K562 (cell line): ENCODE results near the gene SYN1. TPM values are rescaled to one million over a fixed set of nuclear protein-coding genes. Genes with fewer than 3 reads are reported as not detected.
A peak's percentile ranks its signal among the peaks of the same experiment; 100 is the strongest.

ENCODE experiments used
- ATAC-seq: fragments of 200-7000 bp; cut with Tn5 transposase; 3 replicates; pipeline ENCODE4 v1.9.1; 2020; ENCODE audit warnings: moderate library complexity
- BruUV-seq: library from RNA; stranded (reverse); fragments of 400-500 nt; replicated peaks from 2 replicates; lab custom pipeline; 2021; lab: Mats Ljungman, UMichigan
- CTCF ChIA-PET: fragments of 300-600 bp; formaldehyde crosslinking; extraction: SDS; loops from one replicate; lab custom pipeline; 2021; ENCODE audit warnings: low intra/inter-chr PET ratio; lab: Yijun Ruan, JAX
- POLR2A ChIA-PET: fragments of 300-600, 350-650 bp; sonication (Branson Sonifier 250); formaldehyde crosslinking; extraction: SDS; loops from one replicate; lab custom pipeline; 2021; ENCODE audit warnings: antibody characterized with exemption, inconsistent platforms; lab: Yijun Ruan, JAX
- DNase-seq, 4 experiments: peaks; one replicate each; pipeline versions ENCODE4 v3.0.0 to v3.0.0-alpha.2; 2011 to 2018; ENCODE audit warnings: low spot score in 3 of 4, mixed read lengths in 3 of 4; ENCODE audit errors: extremely low read depth in 1 of 4
- FAIRE-seq: peaks from 2 replicates; lab custom pipeline; 2011; peaks lifted over from hg19 to GRCh38; lab: Jason Lieb, UNC
- H2AFZ ChIP-seq: 2 replicates; pipeline ENCODE4 v1.6.0; 2011; ENCODE audit warnings: low read depth, low read length, control low read depth, inconsistent platforms
- H3K27ac ChIP-seq: fragments of 200-600 bp; 3 replicates; pipeline ENCODE4 v1.8.0; 2011; ENCODE audit warnings: low read depth, mild to moderate bottlenecking, control low read depth, inconsistent platforms, low read length, moderate library complexity, mixed read lengths; ENCODE audit errors: extremely low read depth
- H3K27me3 ChIP-seq, 2 experiments: fragments of 300-600 bp in 1 of 2; 2 replicates in 1 of 2; 3 replicates in 1 of 2; pipeline versions ENCODE4 v1.6.0 to v1.8.0; 2011; ENCODE audit warnings: inconsistent platforms in 2 of 2, low read length in 2 of 2, mild to moderate bottlenecking in 1 of 2, mixed read lengths in 1 of 2, moderate library complexity in 1 of 2; ENCODE audit not compliant: control insufficient read depth in 2 of 2, insufficient read depth in 2 of 2
- H3K36me3 ChIP-seq: fragments of 300-600 bp; 3 replicates; pipeline ENCODE4 v1.8.0; 2011; ENCODE audit warnings: mild to moderate bottlenecking, low read length, inconsistent platforms; ENCODE audit not compliant: control insufficient read depth, insufficient read depth
- H3K4me1 ChIP-seq, 2 experiments: fragments of 200-600 bp in 1 of 2; replicated peaks in 1 of 2; 2 replicates in 1 of 2; 3 replicates in 1 of 2; pipeline versions ENCODE4 v1.5.1 to v1.8.0; 2011; ENCODE audit warnings: inconsistent platforms in 2 of 2, low read length in 2 of 2, mild to moderate bottlenecking in 1 of 2, mixed read lengths in 1 of 2, moderate library complexity in 1 of 2; ENCODE audit not compliant: control insufficient read depth in 2 of 2, insufficient read depth in 2 of 2
- H3K4me2 ChIP-seq: 2 replicates; pipeline ENCODE4 v1.6.1; 2011; ENCODE audit warnings: low read length, control low read depth, inconsistent platforms, mixed read lengths; ENCODE audit not compliant: insufficient read depth
- H3K4me3 ChIP-seq: fragments of 200-600 bp; sonication (generic), shearing (Covaris generic); 2 replicates; pipeline ENCODE4 v1.5.1; 2016; ENCODE audit warnings: control low read depth, inconsistent platforms
- H3K79me2 ChIP-seq: fragments of 200-600 bp; 3 replicates; pipeline ENCODE4 v1.8.0; 2011; ENCODE audit warnings: low read length, inconsistent platforms; ENCODE audit not compliant: control insufficient read depth, insufficient read depth
- H3K9ac ChIP-seq, 2 experiments: 2 replicates each; pipeline versions ENCODE4 v1.6.0 to v1.6.1; 2011; ENCODE audit warnings: low read depth in 2 of 2, low read length in 2 of 2, control low read depth in 1 of 2, inconsistent platforms in 1 of 2, mild to moderate bottlenecking in 1 of 2, mixed read lengths in 1 of 2; ENCODE audit not compliant: insufficient read depth in 1 of 2
- H3K9me1 ChIP-seq: one replicate; pipeline ENCODE4 v1.6.0; 2011; ENCODE audit warnings: inconsistent platforms, mild to moderate bottlenecking, low read length, moderate library complexity; ENCODE audit not compliant: control insufficient read depth, insufficient read depth
- H3K9me3 ChIP-seq: replicated peaks from 2 replicates; pipeline ENCODE4 v1.5.1; 2011; ENCODE audit warnings: low read depth, low read length, inconsistent platforms; ENCODE audit not compliant: control insufficient read depth, insufficient read depth
- H4K20me1 ChIP-seq: replicated peaks from 2 replicates; pipeline ENCODE4 v1.6.1; 2011; ENCODE audit warnings: low read length, inconsistent platforms, mixed read lengths; ENCODE audit not compliant: control insufficient read depth, insufficient read depth
- CEBPB ChIP-seq: fragments of 450-650 bp; IDR thresholded peaks from 2 replicates; pipeline ENCODE4 v1.6.1; 2016; ENCODE audit warnings: missing genetic modification characterization, missing compliant biosample characterization
- CEBPG ChIP-seq, 3 experiments: fragments of 200-800 bp in 1 of 3; sonication (Bioruptor generic) in 1 of 3; sonication (generic) in 1 of 3; formaldehyde crosslinking in 1 of 3; IDR thresholded peaks in 2 of 3; conservative IDR thresholded peaks in 1 of 3; 2 replicates each; pipeline versions ENCODE4 v1.6.1 to v1.8.0; 2016 to 2022; ENCODE audit warnings: missing compliant biosample characterization in 2 of 3, missing genetic modification characterization in 2 of 3, mild to moderate bottlenecking in 1 of 3, missing genetic modification reagents in 1 of 3
- ZNF134 ChIP-seq: fragments of 250-450 bp; sonication (Bioruptor Pico); conservative IDR thresholded peaks from 2 replicates; pipeline ENCODE4 v1.4.0; 2020
- ZNF143 ChIP-seq: sonication (generic); formaldehyde crosslinking; IDR thresholded peaks from 2 replicates; pipeline ENCODE4 v1.9.0; 2022; ENCODE audit warnings: mild to moderate bottlenecking, missing genetic modification reagents
- WGBS: fragments of 100-300 bp; shearing (Covaris generic); methylation state at CpG from one replicate; pipeline ENCODE4 v1.1.6; 2016; ENCODE audit warnings: low coverage, mixed read lengths; ENCODE audit not compliant: insufficient coverage; ENCODE audit errors: missing lambda C conversion rate; 5-methylcytosine and 5-hydroxymethylcytosine counted together
- in situ Hi-C: fragments of 300-500 bp; cut with MboI; formaldehyde crosslinking; loops from 4 replicates; pipeline ENCODE4 v1.15.0; 2018; ENCODE audit warnings: inconsistent platforms, mixed read lengths
- intact Hi-C: fragments of 100-400 bp; cut with micrococcal nuclease; formaldehyde crosslinking; loops from 2 replicates; pipeline ENCODE4 v1.14.2; 2022
- polyA plus RNA-seq, 8 experiments: library from polyadenylated mRNA; depleted of rRNA in 4 of 8; stranded (reverse) in 5 of 8; unstranded in 3 of 8; fragments of >200 nt; fragmentation: Nextera tagmentation in 2 of 8; fragmentation: Illumina TruSeq in 1 of 8; extraction: Ambion mirVana in 2 of 8; extraction: Trizol in 1 of 8; gene quantifications; 2 replicates each; pipeline versions ENCODE4 v1.2.1 to v1.2.3, GENCODE V29; 2011 to 2014; ENCODE audit warnings: inconsistent platforms in 1 of 8, missing spikeins in 1 of 8
- total RNA-seq, 7 experiments: library from RNA; depleted of rRNA in 6 of 7; stranded (reverse); fragments of >200 nt in 6 of 7; fragmentation: Illumina TruSeq in 2 of 7; extraction: Trizol in 2 of 7; gene quantifications; 2 replicates each; pipeline versions ENCODE4 v1.2.1 to v1.2.3, GENCODE V29; 2011 to 2021; ENCODE audit warnings: low replicate concordance in 1 of 7
- TF ChIP-seq, protein P1 (sequence below): fragments of 450-650 bp; IDR thresholded peaks from 2 replicates; pipeline ENCODE4 v1.6.1; 2018; ENCODE audit warnings: mild to moderate bottlenecking, low read depth; ENCODE audit not compliant: partially characterized antibody
- TF ChIP-seq, protein P2 (sequence below): fragments of 250-450 bp; sonication (Bioruptor Pico); IDR thresholded peaks from 2 replicates; pipeline ENCODE4 v1.5.1; 2021; ENCODE audit warnings: mild to moderate bottlenecking

Gene SYN1
- total and polyA plus RNA-seq, 9 of the 15 experiments (the other 6 are each of a cell fraction or from before 2014, with no cell fraction given): 0.01 to 0.28 (median 0.18) TPM; not detected in 2

DNA sequence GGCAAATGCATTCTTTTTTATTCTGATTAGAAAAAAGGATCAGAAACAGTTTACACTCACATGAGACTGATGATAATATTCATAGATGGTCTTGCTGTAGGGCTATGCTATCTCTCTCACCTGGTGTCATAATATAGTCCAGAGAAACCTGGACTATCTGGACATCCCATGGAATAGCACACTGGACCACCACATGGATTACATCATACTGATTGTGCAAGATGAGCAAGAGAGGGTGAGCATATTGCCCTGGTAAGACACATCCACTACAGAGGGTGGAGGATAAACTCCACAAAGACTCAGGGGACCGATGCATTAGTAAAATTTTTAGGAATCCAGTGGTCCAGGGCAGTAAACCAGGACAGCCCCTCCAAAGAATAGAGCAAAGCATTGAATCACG lies 8.2 kb downstream of the SYN1 start:
- no peak for ATAC-seq
- 0 out of 2 replicates have a peak, but pooled peaks cover 2% of the 10 kb centered on the region for H3K9me3 ChIP-seq
- intact Hi-C loops (no loop called here), in situ Hi-C loops (no loop called here)
- H3K9ac ChIP-seq: no peak overlapping the region
- H2AFZ ChIP-seq: no peak overlapping the region
- H4K20me1 ChIP-seq: no peaks in the 10 kb centered on the region
- no peak overlapping the region for H3K4me2 ChIP-seq
- H3K36me3 ChIP-seq: no peaks in the 10 kb centered on the region
- peaks cover 7% of the 10 kb centered on the region in 2 experiments; a peak in 4 of 5 replicates for H3K4me1 ChIP-seq
- H3K27me3 ChIP-seq: peaks cover 0 to 14% of the 10 kb centered on the region in 2 experiments; a peak in 3 of 5 replicates
- H3K79me2 ChIP-seq: no peaks in the 10 kb centered on the region
- CTCF ChIA-PET: no interaction called here
- no peak for DNase-seq
- TF ChIP-seq, protein P1, sequence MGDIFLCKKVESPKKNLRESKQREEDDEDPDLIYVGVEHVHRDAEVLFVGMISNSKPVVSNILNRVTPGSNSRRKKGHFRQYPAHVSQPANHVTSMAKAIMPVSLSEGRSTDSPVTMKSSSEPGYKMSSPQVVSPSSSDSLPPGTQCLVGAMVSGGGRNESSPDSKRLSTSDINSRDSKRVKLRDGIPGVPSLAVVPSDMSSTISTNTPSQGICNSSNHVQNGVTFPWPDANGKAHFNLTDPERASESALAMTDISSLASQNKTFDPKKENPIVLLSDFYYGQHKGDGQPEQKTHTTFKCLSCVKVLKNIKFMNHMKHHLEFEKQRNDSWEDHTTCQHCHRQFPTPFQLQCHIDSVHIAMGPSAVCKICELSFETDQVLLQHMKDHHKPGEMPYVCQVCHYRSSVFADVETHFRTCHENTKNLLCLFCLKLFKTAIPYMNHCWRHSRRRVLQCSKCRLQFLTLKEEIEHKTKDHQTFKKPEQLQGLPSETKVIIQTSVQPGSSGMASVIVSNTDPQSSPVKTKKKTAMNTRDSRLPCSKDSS: no peak
- TF ChIP-seq CEBPG (CRISPR knock-in tag; IDR thresholded peaks at IDR 0.05): no peak
- TF ChIP-seq CEBPG (tag; conservative IDR thresholded peaks at IDR 0.05 in 1 of 2, IDR thresholded peaks at IDR 0.05 in 1 of 2): 0 out of 4 replicates have a peak, but pooled peaks of 1 of the 2 experiments have one; percentile 18
- no peak for TF ChIP-seq ZNF134
- TF ChIP-seq CEBPB: peak; percentile 37; the same call in 1 of the 2 replicates
- no peak for TF ChIP-seq ZNF143
- TF ChIP-seq, protein P2, sequence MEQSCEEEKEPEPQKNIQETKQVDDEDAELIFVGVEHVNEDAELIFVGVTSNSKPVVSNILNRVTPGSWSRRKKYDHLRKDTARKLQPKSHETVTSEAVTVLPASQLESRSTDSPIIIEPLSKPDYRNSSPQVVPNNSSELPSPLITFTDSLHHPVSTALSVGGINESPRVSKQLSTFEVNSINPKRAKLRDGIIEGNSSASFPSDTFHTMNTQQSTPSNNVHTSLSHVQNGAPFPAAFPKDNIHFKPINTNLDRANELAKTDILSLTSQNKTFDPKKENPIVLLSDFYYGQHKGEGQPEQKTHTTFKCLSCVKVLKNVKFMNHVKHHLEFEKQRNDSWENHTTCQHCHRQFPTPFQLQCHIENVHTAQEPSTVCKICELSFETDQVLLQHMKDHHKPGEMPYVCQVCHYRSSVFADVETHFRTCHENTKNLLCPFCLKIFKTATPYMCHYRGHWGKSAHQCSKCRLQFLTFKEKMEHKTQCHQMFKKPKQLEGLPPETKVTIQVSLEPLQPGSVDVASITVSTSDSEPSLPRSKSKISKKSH (CRISPR knock-in tag): no peak
- POLR2A ChIA-PET: no interaction called here
- 14% methylated on average over 2 of the region's 2 CpGs for WGBS
- H3K9me1 ChIP-seq: no peaks in the 10 kb centered on the region
- no peak for FAIRE-seq
- H3K4me3 ChIP-seq: no peak overlapping the region
- H3K27ac ChIP-seq: no peak overlapping the region
- BruUV-seq: no TSS peak
